Measurements from ENCODE around the gene ANGPTL2. TPM values are rescaled to one million over a fixed set of nuclear protein-coding genes. Genes with fewer than 3 reads are reported as not detected.

ANGPTL2 gene
- total RNA-seq, 2 donors from 2014 or later = 18.6 to 49.1 TPM

- Histone ChIP-seq H3K4me1 (ENCODE audit: control insufficient read depth in 1 of 2, low read depth in 2 of 2) (peaks cover 0 to 18% of the 10 kb centered on the region in 2 donors), H3K4me3 (no peak overlapping the region), H3K27me3 (replicated peaks; ENCODE audit: insufficient read depth) (no peaks in the 10 kb centered on the region), H3K36me3 (no peaks in the 10 kb centered on the region), H3K9me3 (no peaks in the 10 kb centered on the region), H3K27ac (no peak overlapping the region)
- DNase-seq (ENCODE audit: low spot score) (no peak), ATAC-seq (ENCODE audit: insufficient number of reproducible peaks, low FRiP score, low read depth) (no peak)
- TF ChIP-seq CTCF (IDR thresholded peaks at IDR 0.05) = no peak
Measured at GRCh38 chr9:127142931-127143464, 20.6 kb upstream of the ANGPTL2 start.

- Histone ChIP-seq H3K27me3 (replicated peaks; ENCODE audit: insufficient read depth) (no peaks in the 10 kb centered on the region), H3K36me3 (no peaks in the 10 kb centered on the region), H3K4me3 (no peak overlapping the region), H3K9me3 (no peaks in the 10 kb centered on the region), H3K27ac (no peak overlapping the region), H3K4me1 (ENCODE audit: control insufficient read depth in 1 of 2, low read depth in 2 of 2) (peaks cover 0 to 18% of the 10 kb centered on the region in 2 donors)
- ATAC-seq (ENCODE audit: insufficient number of reproducible peaks, low FRiP score, low read depth) (no peak), DNase-seq (ENCODE audit: low spot score) (no peak)
- no peak for TF ChIP-seq CTCF (IDR thresholded peaks at IDR 0.05)
Measured at GRCh38 chr9:127142291-127142690, 19.9 kb upstream of the ANGPTL2 start.

- TF ChIP-seq CTCF (IDR thresholded peaks at IDR 0.05) = no peak
- ATAC-seq (ENCODE audit: insufficient number of reproducible peaks, low FRiP score, low read depth) (no peak), DNase-seq (ENCODE audit: low spot score) (no peak)
- Histone ChIP-seq H3K27me3 (replicated peaks; ENCODE audit: insufficient read depth) (no peaks in the 10 kb centered on the region), H3K36me3 (no peaks in the 10 kb centered on the region), H3K27ac (no peak overlapping the region), H3K4me3 (peak overlapping the region; percentile 45), H3K4me1 (ENCODE audit: control insufficient read depth in 1 of 2, low read depth in 2 of 2) (peaks cover 3 to 26% of the 10 kb centered on the region in 2 donors), H3K9me3 (no peaks in the 10 kb centered on the region)
Measured at GRCh38 chr9:127140842-127141675, 18.6 kb upstream of the ANGPTL2 start.

- Histone ChIP-seq H3K27ac (no peak overlapping the region), H3K9me3 (no peaks in the 10 kb centered on the region), H3K27me3 (replicated peaks; ENCODE audit: insufficient read depth) (no peaks in the 10 kb centered on the region), H3K36me3 (no peaks in the 10 kb centered on the region), H3K4me1 (ENCODE audit: control insufficient read depth in 1 of 2, low read depth in 2 of 2) (peaks cover 10 to 35% of the 10 kb centered on the region in 2 donors), H3K4me3 (no peak overlapping the region)
- no peak for ATAC-seq (ENCODE audit: insufficient number of reproducible peaks, low FRiP score, low read depth)
- TF ChIP-seq CTCF (IDR thresholded peaks at IDR 0.05) = no peak
- DNase-seq (ENCODE audit: low spot score) = no peak
Measured at GRCh38 chr9:127140181-127140580, 17.7 kb upstream of the ANGPTL2 start.

- Histone ChIP-seq H3K36me3 (no peaks in the 10 kb centered on the region), H3K4me1 (ENCODE audit: control insufficient read depth in 1 of 2, low read depth in 2 of 2) (peaks cover 14 to 39% of the 10 kb centered on the region in 2 donors), H3K27ac (no peak overlapping the region), H3K4me3 (no peak overlapping the region), H3K27me3 (replicated peaks; ENCODE audit: insufficient read depth) (no peaks in the 10 kb centered on the region), H3K9me3 (no peaks in the 10 kb centered on the region)
- ATAC-seq (ENCODE audit: insufficient number of reproducible peaks, low FRiP score, low read depth) (no peak), DNase-seq (ENCODE audit: low spot score) (no peak)
- TF ChIP-seq CTCF (IDR thresholded peaks at IDR 0.05) = no peak
Measured at GRCh38 chr9:127139775-127140174, 17.3 kb upstream of the ANGPTL2 start.

Data from thoracic aorta (tissue), 2 donors.